Mesendoderm (in vitro differentiated cells): ENCODE results near the gene SIRPA.

Experiments
- DNase-seq: peaks from one replicate; pipeline ENCODE4 v3.0.0; 2013
- H2AK5ac ChIP-seq: 2 replicates; pipeline ENCODE4 v1.6.1; 2013; ENCODE audit warnings: low read length, inconsistent platforms
- H2BK120ac ChIP-seq: 2 replicates; pipeline ENCODE4 v1.6.1; 2013; ENCODE audit warnings: low read depth, mild to moderate bottlenecking, low read length, moderate library complexity, mixed read lengths
- H2BK15ac ChIP-seq: replicated peaks from 2 replicates; pipeline ENCODE4 v1.6.1; 2013; ENCODE audit warnings: low read depth, mild to moderate bottlenecking, moderate library complexity
- H2BK5ac ChIP-seq: 2 replicates; pipeline ENCODE4 v1.6.1; 2013; ENCODE audit warnings: low read length, inconsistent platforms
- H3K18ac ChIP-seq: 2 replicates; pipeline ENCODE4 v1.6.1; 2013; ENCODE audit warnings: mild to moderate bottlenecking, low read length, mixed read lengths
- H3K23ac ChIP-seq: one replicate; pipeline ENCODE4 v1.6.1; 2013; ENCODE audit warnings: low read length
- H3K27ac ChIP-seq: 2 replicates; pipeline ENCODE4 v1.5.1; 2013; ENCODE audit warnings: low read depth, mild to moderate bottlenecking, inconsistent platforms, low read length, moderate library complexity
- H3K27me3 ChIP-seq: 2 replicates; pipeline ENCODE4 v1.6.1; 2013; ENCODE audit warnings: low read length, control low read depth, mild to moderate bottlenecking, inconsistent platforms; ENCODE audit not compliant: insufficient read depth, poor library complexity
- H3K36me3 ChIP-seq: 2 replicates; pipeline ENCODE4 v1.6.1; 2013; ENCODE audit warnings: low read length, inconsistent platforms; ENCODE audit not compliant: control insufficient read depth, insufficient read depth
- H3K4ac ChIP-seq: one replicate; pipeline ENCODE4 v1.6.1; 2013; ENCODE audit warnings: low read depth, mild to moderate bottlenecking, low read length, moderate library complexity
- H3K4me1 ChIP-seq: 2 replicates; pipeline ENCODE4 v1.6.1; 2013; ENCODE audit warnings: low read depth, low read length, inconsistent platforms; ENCODE audit not compliant: control insufficient read depth
- H3K4me2 ChIP-seq: 2 replicates; pipeline ENCODE4 v1.6.1; 2013; ENCODE audit warnings: low read length
- H3K4me3 ChIP-seq: 2 replicates; pipeline ENCODE4 v1.5.1; 2013; ENCODE audit warnings: mild to moderate bottlenecking, low read length
- H3K56ac ChIP-seq: one replicate; pipeline ENCODE4 v1.6.1; 2013; ENCODE audit warnings: low read length
- H3K79me1 ChIP-seq: 2 replicates; pipeline ENCODE4 v1.6.1; 2013; ENCODE audit warnings: low read length, inconsistent platforms
- H3K79me2 ChIP-seq: 2 replicates; pipeline ENCODE4 v1.6.1; 2013; ENCODE audit warnings: mild to moderate bottlenecking, low read length; ENCODE audit not compliant: control insufficient read depth, insufficient read depth
- H3K9ac ChIP-seq: 2 replicates; pipeline ENCODE4 v1.6.1; 2013; ENCODE audit warnings: low read length, inconsistent platforms
- H4K5ac ChIP-seq: one replicate; pipeline ENCODE4 v1.6.1; 2013; ENCODE audit warnings: low read length
- H4K8ac ChIP-seq: one replicate; pipeline ENCODE4 v1.6.1; 2013; ENCODE audit warnings: low read depth, mild to moderate bottlenecking, control low read depth, low read length, moderate library complexity
- WGBS: extraction: QIAGEN DNeasy Blood & Tissue Kit; methylation state at CpG from one replicate; pipeline ENCODE4 v1.1.7; 2013; ENCODE audit warnings: low lambda C conversion rate, missing lambda C conversion rate; ENCODE audit not compliant: insufficient coverage; ENCODE audit errors: extremely low coverage; 5-methylcytosine and 5-hydroxymethylcytosine counted together

The SIRPA gene

DNA sequence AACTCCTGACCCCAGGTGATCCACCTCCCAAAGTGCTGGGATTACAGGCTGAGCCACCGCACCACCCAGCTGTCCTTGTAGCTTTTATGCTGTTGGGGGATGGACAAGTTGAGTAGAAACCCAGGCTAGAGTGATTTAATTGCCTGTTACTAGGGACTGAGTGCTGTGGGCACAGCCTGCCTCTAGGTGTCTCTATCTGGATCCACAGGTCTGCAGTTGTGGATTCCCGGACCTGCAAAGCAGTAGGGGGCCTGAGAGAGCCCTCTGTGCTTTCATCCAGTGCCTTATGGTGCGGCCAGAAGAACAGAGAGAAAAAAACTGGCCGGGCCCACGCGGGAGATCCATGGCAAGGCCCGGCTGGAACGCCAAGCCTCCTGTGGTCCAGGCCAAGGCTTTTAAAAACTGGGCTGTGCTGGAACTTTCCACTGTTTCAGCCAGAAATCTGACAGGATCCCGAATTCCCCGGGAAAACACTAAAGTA lies 5.2 kb downstream of the SIRPA start:
- Histone ChIP-seq H3K36me3 (no peaks in the 10 kb centered on the region), H3K4me2 (no peak overlapping the region), H2BK15ac (no peak overlapping the region), H4K5ac (no peak overlapping the region), H3K23ac (no peak overlapping the region), H3K4me3 (no peak overlapping the region), H3K4ac (no peak overlapping the region), H2AK5ac (no peak overlapping the region), H4K8ac (no peak overlapping the region), H3K79me2 (no peaks in the 10 kb centered on the region), H3K56ac (no peak overlapping the region), H3K9ac (no peak overlapping the region), H3K27me3 (no peaks in the 10 kb centered on the region), H3K79me1 (no peaks in the 10 kb centered on the region), H2BK5ac (no peak overlapping the region), H2BK120ac (no peak overlapping the region), H3K27ac (no peak overlapping the region), H3K4me1 (no peaks in the 10 kb centered on the region), H3K18ac (no peak overlapping the region)
- DNase-seq = peak; percentile 98
- WGBS = no CpG with 5 or more reads among the region's 10 CpGs

DNA sequence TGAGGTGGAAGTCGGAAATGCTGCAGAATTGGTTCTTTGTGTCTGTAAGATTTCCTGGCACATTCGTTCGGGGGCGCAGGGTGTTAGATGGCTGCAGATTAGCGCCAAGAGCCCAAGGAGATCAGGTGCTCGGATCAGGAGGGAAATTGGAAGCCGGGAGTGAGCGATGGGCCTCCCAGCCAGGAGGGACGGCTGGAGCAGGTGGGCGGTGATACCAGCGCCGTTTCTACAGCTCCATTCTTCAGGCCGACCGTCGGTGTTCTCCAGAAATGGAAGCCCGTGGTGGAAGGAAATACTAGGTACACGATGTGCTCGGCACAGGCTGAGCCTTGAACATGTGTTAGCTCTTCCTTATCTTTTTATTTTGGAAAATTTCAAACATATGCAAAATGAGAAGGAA lies 6.5 kb downstream of the SIRPA start:
- H3K56ac ChIP-seq = no peak overlapping the region
- no peaks in the 10 kb centered on the region for H3K79me1 ChIP-seq
- H2BK5ac ChIP-seq = no peak overlapping the region
- no peak overlapping the region for H3K23ac ChIP-seq
- H3K27me3 ChIP-seq = no peaks in the 10 kb centered on the region
- no peaks in the 10 kb centered on the region for H3K79me2 ChIP-seq
- H3K27ac ChIP-seq = no peak overlapping the region
- no peaks in the 10 kb centered on the region for H3K4me1 ChIP-seq
- H2BK120ac ChIP-seq = no peak overlapping the region
- H2AK5ac ChIP-seq = no peak overlapping the region
- H3K4ac ChIP-seq = no peak overlapping the region
- H3K4me3 ChIP-seq = no peak overlapping the region
- H3K18ac ChIP-seq = no peak overlapping the region
- no peak overlapping the region for H4K5ac ChIP-seq
- H3K9ac ChIP-seq = no peak overlapping the region
- no CpG with 5 or more reads among the region's 18 CpGs for WGBS
- no peak for DNase-seq
- no peak overlapping the region for H4K8ac ChIP-seq
- no peaks in the 10 kb centered on the region for H3K36me3 ChIP-seq
- H2BK15ac ChIP-seq = no peak overlapping the region
- no peak overlapping the region for H3K4me2 ChIP-seq

DNA sequence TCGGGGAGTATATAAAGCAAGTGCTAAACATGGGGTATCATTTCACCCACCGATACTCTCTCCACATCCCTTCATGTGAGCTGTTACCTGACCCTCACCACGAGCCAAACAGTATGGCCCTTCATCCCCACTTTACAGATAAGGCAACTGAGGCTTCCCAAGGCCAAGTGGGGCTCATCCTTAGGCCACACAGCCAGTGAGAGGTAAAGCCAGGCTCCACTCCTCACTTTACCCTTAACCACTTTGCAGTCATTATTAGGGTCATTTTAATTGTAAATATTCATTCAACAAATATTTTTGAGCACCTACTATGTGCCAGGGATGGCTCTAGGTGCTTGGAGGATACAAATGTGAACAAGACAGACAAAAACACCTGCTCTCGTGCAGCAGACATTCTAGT lies 7.0 kb downstream of the SIRPA start:
- Histone ChIP-seq H3K79me1 (no peaks in the 10 kb centered on the region), H2BK5ac (no peak overlapping the region), H3K4me1 (no peaks in the 10 kb centered on the region), H3K23ac (no peak overlapping the region), H3K79me2 (no peaks in the 10 kb centered on the region), H2AK5ac (no peak overlapping the region), H3K4me3 (no peak overlapping the region), H4K5ac (no peak overlapping the region), H3K4ac (no peak overlapping the region), H3K27ac (no peak overlapping the region), H4K8ac (no peak overlapping the region), H2BK15ac (no peak overlapping the region), H3K36me3 (no peaks in the 10 kb centered on the region), H2BK120ac (no peak overlapping the region), H3K56ac (no peak overlapping the region), H3K4me2 (no peak overlapping the region), H3K27me3 (no peaks in the 10 kb centered on the region), H3K18ac (no peak overlapping the region), H3K9ac (no peak overlapping the region)
- no peak for DNase-seq
- WGBS = no CpG with 5 or more reads among the region's 4 CpGs

DNA sequence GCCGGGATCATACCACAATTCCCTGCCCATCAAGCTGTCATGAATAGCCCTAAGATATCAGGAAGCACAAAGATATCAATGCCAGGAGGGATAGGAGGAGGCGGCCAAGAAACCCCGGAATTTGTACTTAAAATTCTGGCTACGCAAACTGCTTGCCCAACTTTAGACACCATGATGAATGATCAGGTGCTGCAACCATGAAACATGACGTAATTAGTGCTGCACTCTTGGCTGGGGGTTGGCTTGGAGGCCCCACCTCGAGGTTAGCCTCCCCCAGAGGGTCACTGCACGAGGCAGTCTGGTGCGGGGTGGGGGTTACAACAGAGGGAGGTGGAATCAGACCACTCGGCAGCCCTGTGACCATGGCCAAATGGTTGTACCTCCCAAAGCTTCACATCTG lies 8.9 kb downstream of the SIRPA start:
- H3K36me3 ChIP-seq = no peaks in the 10 kb centered on the region
- no peak overlapping the region for H2AK5ac ChIP-seq
- H4K5ac ChIP-seq = no peak overlapping the region
- no peak overlapping the region for H3K4me2 ChIP-seq
- H3K4ac ChIP-seq = no peak overlapping the region
- H2BK5ac ChIP-seq = no peak overlapping the region
- H3K79me1 ChIP-seq = no peaks in the 10 kb centered on the region
- H3K27ac ChIP-seq = no peak overlapping the region
- no CpG with 5 or more reads among the region's 9 CpGs for WGBS
- no peak overlapping the region for H3K23ac ChIP-seq
- no peak overlapping the region for H3K4me3 ChIP-seq
- DNase-seq = no peak
- no peak overlapping the region for H2BK120ac ChIP-seq
- H3K56ac ChIP-seq = no peak overlapping the region
- H3K27me3 ChIP-seq = no peaks in the 10 kb centered on the region
- H3K4me1 ChIP-seq = no peaks in the 10 kb centered on the region
- H3K79me2 ChIP-seq = no peaks in the 10 kb centered on the region
- no peak overlapping the region for H4K8ac ChIP-seq
- no peak overlapping the region for H2BK15ac ChIP-seq
- H3K9ac ChIP-seq = no peak overlapping the region
- H3K18ac ChIP-seq = no peak overlapping the region

DNA sequence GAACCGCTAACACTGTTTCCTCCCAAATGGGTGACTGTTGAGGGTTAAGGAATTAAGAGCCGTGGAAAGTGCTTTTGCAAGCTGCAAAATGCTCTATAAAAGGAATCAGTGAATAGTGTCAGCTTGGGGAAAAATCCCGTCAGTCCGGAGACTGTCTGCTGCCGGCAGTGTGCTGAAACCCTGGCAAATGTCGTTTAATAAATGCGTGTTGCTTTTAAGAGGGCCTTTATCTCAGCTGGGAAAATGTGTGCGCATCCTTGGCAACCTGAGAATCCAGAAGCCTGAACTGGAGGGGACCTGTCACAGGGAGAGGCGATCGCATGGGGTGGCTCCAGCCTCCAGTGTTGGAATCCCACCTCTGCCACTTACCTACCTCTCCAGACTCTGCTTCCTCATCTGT lies 9.8 kb downstream of the SIRPA start:
- Histone ChIP-seq H3K79me1 (no peaks in the 10 kb centered on the region), H3K4me2 (no peak overlapping the region), H4K5ac (no peak overlapping the region), H3K4me1 (no peaks in the 10 kb centered on the region), H3K4me3 (no peak overlapping the region), H2BK5ac (no peak overlapping the region), H3K36me3 (no peaks in the 10 kb centered on the region), H3K4ac (no peak overlapping the region), H3K23ac (no peak overlapping the region), H3K56ac (no peak overlapping the region), H3K79me2 (no peaks in the 10 kb centered on the region), H3K18ac (no peak overlapping the region), H2BK15ac (no peak overlapping the region), H4K8ac (no peak overlapping the region), H2BK120ac (no peak overlapping the region), H2AK5ac (no peak overlapping the region), H3K27me3 (no peaks in the 10 kb centered on the region), H3K9ac (no peak overlapping the region), H3K27ac (no peak overlapping the region)
- no CpG with 5 or more reads among the region's 10 CpGs for WGBS
- no peak for DNase-seq

DNA sequence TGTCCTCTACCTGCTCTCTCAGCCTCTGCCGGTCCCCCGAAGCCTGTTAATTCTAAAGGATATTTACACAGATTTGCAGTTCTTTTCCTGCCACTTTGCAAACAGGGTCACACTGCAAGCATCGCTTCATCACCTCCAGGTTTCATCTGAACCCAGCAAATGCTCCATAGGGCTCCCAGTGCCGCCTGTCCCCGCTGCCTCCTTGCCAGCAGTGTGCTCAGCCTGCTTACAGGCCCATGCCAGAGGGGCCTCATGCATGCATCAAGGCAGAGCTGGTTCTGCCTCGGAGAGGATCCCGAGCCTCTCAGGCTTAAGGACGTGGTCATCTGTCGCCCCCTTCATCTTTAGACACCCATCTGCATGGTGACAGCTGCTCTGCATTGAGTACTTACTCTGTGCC lies 10.5 kb downstream of the SIRPA start:
- Histone ChIP-seq H3K79me2 (no peaks in the 10 kb centered on the region), H3K4me1 (no peaks in the 10 kb centered on the region), H3K27me3 (no peaks in the 10 kb centered on the region), H3K27ac (no peak overlapping the region), H3K56ac (no peak overlapping the region), H2BK120ac (no peak overlapping the region), H2AK5ac (no peak overlapping the region), H4K5ac (no peak overlapping the region), H3K18ac (no peak overlapping the region), H3K9ac (no peak overlapping the region), H3K4ac (no peak overlapping the region), H2BK15ac (no peak overlapping the region), H3K23ac (no peak overlapping the region), H2BK5ac (no peak overlapping the region), H3K36me3 (no peaks in the 10 kb centered on the region), H3K4me2 (no peak overlapping the region), H3K79me1 (no peaks in the 10 kb centered on the region), H4K8ac (no peak overlapping the region), H3K4me3 (no peak overlapping the region)
- no peak for DNase-seq
- WGBS = no CpG with 5 or more reads among the region's 9 CpGs
